NT2/D1 (cell line): ENCODE results near the gene PORCN.
"Not testable (repeated sequence)": the region's sequence is repeated elsewhere in the genome, so short reads cannot be mapped to it uniquely, and the experiment has no call there.

Experiments
- DNase-seq: peaks from one replicate; pipeline ENCODE4 v3.0.0-alpha.2; 2011; ENCODE audit warnings: low read depth, low spot score
- H3K27me3 ChIP-seq: 2 replicates; pipeline ENCODE4 v1.6.0; 2011; ENCODE audit warnings: mild to moderate bottlenecking; ENCODE audit not compliant: insufficient read length, insufficient read depth
- H3K36me3 ChIP-seq: 2 replicates; pipeline ENCODE4 v1.6.1; 2011; ENCODE audit warnings: mild to moderate bottlenecking, low read length, mixed read lengths; ENCODE audit not compliant: insufficient read depth, insufficient read length
- H3K4me1 ChIP-seq: 2 replicates; pipeline ENCODE4 v1.5.1; 2011; ENCODE audit not compliant: insufficient read depth, insufficient read length
- H3K4me3 ChIP-seq: 2 replicates; pipeline ENCODE4 v1.5.1; 2011; ENCODE audit warnings: low read depth; ENCODE audit not compliant: insufficient read length
- H3K9ac ChIP-seq: 2 replicates; pipeline ENCODE4 v1.6.0; 2011; ENCODE audit warnings: low read depth; ENCODE audit not compliant: insufficient read length
- H3K9me3 ChIP-seq: 2 replicates; pipeline ENCODE4 v1.5.1; 2011; ENCODE audit warnings: mild to moderate bottlenecking, low read length; ENCODE audit not compliant: insufficient read depth
- SUZ12 ChIP-seq: IDR thresholded peaks from 2 replicates; pipeline ENCODE4 v1.6.1; 2011; ENCODE audit not compliant: insufficient read length, insufficient read depth; ENCODE audit errors: extremely low read depth
- YY1 ChIP-seq: IDR thresholded peaks from 2 replicates; pipeline ENCODE4 v1.6.1; 2011; ENCODE audit not compliant: insufficient read length, insufficient read depth
- ZNF274 ChIP-seq: IDR thresholded peaks from 2 replicates; pipeline ENCODE4 v1.6.1; 2011; ENCODE audit warnings: mild to moderate bottlenecking, low read depth, low read length

Gene PORCN

DNA sequence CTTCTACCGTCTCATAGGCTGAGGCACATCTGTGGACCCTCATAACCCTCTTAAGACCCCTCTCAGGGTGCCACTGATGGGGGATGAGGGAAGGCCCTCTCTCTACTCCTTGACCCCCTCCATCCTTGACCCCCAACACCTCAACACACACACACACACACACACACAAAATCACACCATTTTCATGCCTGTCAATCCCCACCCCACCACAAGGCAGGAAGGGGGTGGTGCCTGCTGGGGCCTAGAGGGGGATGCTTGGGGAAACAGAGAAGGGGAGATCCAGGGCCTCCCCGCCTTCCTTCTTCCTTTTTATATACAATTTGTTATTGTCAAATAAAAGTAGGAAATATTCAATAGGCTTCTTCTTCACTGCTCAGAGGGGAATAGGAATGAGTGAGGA, 11.7 kb downstream of the PORCN start:
- no peaks in the 10 kb centered on the region for H3K9me3 ChIP-seq
- no peak for DNase-seq
- no peak for TF ChIP-seq YY1
- no peak for TF ChIP-seq SUZ12
- no peak for TF ChIP-seq ZNF274
- H3K36me3 ChIP-seq = peaks cover 20% of the 10 kb centered on the region
- H3K4me1 ChIP-seq = peaks cover 4% of the 10 kb centered on the region
- H3K9ac ChIP-seq = no peak overlapping the region
- no peak overlapping the region for H3K4me3 ChIP-seq
- H3K27me3 ChIP-seq = no peaks in the 10 kb centered on the region

DNA sequence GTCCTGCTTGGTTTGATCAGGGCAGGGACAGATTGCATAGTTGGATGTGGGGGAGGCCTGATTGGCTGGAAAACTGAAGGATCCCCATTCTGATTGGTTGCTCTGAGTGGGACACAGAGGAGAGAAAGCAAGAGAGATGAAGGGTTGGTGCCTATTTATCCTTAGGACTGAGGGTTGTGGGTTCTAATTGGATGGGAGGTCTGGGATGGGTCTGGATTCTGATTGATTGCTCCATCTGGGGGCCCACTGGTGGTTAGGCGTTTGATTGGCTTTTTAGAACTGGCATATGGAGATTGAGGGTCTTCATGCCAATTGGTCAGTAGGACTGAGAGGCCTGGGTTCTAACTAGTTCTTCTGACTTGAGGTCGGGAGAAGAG, 12.2 kb downstream of the PORCN start:
- no peak for DNase-seq
- peaks cover 21% of the 10 kb centered on the region for H3K36me3 ChIP-seq
- TF ChIP-seq YY1 (no peak), SUZ12 (no peak), ZNF274 (no peak)

DNA sequence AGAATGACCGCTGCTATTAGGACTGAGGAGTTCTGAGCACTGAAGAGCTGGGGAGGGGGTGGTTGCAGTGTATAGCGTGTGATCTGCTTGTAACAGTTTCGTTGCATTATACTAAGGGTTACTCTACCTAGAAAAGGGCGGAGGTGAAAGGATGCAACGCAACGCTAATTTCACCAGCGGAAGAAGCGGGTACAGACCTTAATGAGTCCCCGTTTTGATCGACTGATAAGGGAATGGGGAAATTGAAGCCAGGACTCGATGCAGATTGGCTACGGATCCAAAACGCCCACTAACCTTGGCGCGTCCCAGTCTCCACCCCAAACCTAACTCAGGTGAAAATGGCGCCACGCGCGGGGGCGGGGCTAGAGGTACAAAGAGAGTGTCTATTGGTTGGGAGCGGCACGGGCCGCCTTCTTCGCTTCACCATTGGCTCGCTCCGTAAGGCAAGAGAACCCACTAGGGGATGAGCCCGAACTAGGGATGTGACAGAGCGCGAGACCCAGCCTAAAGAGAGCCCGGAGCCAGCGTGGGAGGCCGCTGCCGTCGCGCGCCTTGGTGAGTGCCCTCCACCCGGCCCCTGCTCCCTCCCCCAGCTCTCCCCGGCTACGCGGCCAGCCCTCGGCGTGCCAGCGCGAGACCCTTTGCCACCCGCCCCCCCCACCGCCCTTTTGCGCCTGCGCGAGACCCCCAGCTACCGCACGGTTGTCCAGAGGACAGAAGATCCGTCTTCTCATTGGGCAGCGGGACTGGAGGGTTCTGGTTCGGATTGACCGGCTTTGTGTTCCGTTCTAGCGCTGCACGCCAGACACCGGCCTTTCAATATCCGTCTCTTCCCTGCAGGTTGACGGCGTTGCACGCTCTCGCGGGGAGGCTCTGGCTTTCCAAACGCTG, 12.8 kb downstream of the PORCN start, which contains the start of gene EBP:
EBP (plus strand) TSS at position 456 of the 891 bp plus-strand sequence. CDS start 1,964 bp downstream, outside the sequence.
- peak within 1 kb of the TSS; percentile 89 for H3K4me3 ChIP-seq
- DNase-seq = peak; percentile 86
- H3K36me3 ChIP-seq = peaks cover 26% of the 10 kb centered on the region
- H3K4me1 ChIP-seq = peaks cover 4% of the 10 kb centered on the region
- H3K9ac ChIP-seq = peak within 1 kb of the TSS; percentile 95
- H3K9me3 ChIP-seq = no peaks in the 10 kb centered on the region
- TF ChIP-seq YY1 (peak; percentile 18), SUZ12 (no peak)
- no peaks in the 10 kb centered on the region for H3K27me3 ChIP-seq

More for the DNA sequence above, 12.2 kb downstream of the PORCN start:
- Histone ChIP-seq H3K27me3 (no peaks in the 10 kb centered on the region), H3K4me3 (peak overlapping the region; percentile 42), H3K9me3 (no peaks in the 10 kb centered on the region), H3K4me1 (peaks cover 4% of the 10 kb centered on the region), H3K9ac (peak overlapping the region; percentile 95)

DNA sequence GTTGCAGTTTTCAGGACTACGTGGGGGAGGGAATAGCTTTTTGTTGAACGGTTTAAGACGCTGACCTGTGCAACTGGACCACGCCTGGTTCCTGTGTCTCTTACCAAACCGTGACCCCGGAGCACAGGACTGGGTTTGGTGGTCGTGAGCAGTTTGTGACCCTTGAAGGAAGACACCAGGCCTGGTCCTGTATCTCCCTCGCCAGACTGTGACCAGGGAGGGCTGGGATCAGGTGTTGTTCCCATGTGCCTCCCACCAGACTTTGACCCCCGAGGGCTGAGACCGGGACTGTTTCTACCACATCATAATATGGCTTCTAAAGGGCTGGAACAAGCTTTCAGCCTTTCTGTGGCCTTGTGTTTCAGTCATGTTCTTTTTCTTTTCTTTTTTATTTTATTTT, 13.5 kb downstream of the PORCN start:
- Histone ChIP-seq H3K4me3 (peak overlapping the region; percentile 89), H3K9ac (peak overlapping the region; percentile 95), H3K27me3 (no peaks in the 10 kb centered on the region), H3K36me3 (peaks cover 28% of the 10 kb centered on the region), H3K9me3 (no peaks in the 10 kb centered on the region), H3K4me1 (peaks cover 3% of the 10 kb centered on the region)
- DNase-seq = no peak
- TF ChIP-seq YY1 = no peak
- no peak for TF ChIP-seq ZNF274
- TF ChIP-seq SUZ12 = no peak

DNA sequence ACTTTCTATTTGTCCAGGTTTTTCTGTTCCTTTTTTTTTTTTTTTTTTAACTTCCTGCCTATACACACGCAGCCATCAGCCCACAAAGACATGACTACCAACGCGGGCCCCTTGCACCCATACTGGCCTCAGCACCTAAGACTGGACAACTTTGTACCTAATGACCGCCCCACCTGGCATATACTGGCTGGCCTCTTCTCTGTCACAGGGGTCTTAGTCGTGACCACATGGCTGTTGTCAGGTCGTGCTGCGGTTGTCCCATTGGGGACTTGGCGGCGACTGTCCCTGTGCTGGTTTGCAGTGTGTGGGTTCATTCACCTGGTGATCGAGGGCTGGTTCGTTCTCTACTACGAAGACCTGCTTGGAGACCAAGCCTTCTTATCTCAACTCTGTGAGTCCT, 14.9 kb downstream of the PORCN start:
- H3K36me3 ChIP-seq = peaks cover 42% of the 10 kb centered on the region
- TF ChIP-seq YY1 (no peak), SUZ12 (no peak), ZNF274 (no peak)
- H3K4me1 ChIP-seq = peaks cover 3% of the 10 kb centered on the region

DNA sequence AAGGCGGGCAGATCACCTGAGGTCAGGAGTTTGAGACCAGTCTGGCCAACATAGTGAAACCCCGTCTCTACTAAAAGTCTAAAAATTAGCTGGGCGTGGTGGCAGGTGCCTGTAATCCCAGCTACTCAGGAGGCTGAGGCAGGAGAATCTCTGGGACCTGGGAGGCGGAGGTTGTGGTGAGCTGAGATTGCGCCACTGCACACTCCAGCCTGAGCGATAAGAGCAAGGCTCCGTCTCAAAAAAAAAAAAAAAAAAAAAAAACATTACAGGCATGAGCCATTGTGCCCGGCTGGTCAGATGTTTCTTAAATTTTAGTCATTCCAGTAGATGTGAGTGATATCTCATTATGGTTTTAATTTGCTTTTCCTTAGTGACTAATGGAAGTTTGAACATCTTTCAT, 17.1 kb downstream of the PORCN start:
- H3K4me3 ChIP-seq, H3K9me3 ChIP-seq, DNase-seq, H3K27me3 ChIP-seq, H3K9ac ChIP-seq, H3K4me1 ChIP-seq: not testable (repeated sequence)
- peaks cover 56% of the 10 kb centered on the region for H3K36me3 ChIP-seq

More for the DNA sequence above, 14.9 kb downstream of the PORCN start:
- no peak for DNase-seq
- Histone ChIP-seq H3K4me3 (no peak overlapping the region), H3K27me3 (no peaks in the 10 kb centered on the region), H3K9ac (peak overlapping the region; percentile 56), H3K9me3 (no peaks in the 10 kb centered on the region)

DNA sequence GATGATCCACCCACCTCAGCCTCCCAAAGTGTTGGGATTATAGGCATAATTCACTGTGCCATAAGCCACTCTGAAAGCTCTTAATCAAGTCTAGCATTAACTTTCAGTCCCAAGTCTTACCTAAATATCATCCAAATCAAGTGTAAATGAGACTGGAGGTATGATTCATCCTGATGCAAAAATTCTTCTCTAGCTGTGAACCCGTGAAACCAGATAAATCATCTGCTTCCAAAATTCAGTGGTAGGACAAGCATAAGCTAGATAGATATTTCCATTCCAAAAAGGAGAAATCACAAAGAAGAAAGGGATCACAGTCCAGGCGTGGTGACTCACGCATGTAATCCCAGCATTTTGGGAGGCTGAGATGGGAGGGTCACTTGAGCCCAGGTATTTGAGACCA, 21.9 kb downstream of the PORCN start:
- no peaks in the 10 kb centered on the region for H3K9me3 ChIP-seq
- H3K36me3 ChIP-seq = peaks cover 39% of the 10 kb centered on the region
- TF ChIP-seq ZNF274 = no peak
- DNase-seq = no peak
- H3K4me1 ChIP-seq = no peaks in the 10 kb centered on the region
- no peaks in the 10 kb centered on the region for H3K27me3 ChIP-seq
- H3K4me3 ChIP-seq = no peak overlapping the region
- no peak overlapping the region for H3K9ac ChIP-seq

DNA sequence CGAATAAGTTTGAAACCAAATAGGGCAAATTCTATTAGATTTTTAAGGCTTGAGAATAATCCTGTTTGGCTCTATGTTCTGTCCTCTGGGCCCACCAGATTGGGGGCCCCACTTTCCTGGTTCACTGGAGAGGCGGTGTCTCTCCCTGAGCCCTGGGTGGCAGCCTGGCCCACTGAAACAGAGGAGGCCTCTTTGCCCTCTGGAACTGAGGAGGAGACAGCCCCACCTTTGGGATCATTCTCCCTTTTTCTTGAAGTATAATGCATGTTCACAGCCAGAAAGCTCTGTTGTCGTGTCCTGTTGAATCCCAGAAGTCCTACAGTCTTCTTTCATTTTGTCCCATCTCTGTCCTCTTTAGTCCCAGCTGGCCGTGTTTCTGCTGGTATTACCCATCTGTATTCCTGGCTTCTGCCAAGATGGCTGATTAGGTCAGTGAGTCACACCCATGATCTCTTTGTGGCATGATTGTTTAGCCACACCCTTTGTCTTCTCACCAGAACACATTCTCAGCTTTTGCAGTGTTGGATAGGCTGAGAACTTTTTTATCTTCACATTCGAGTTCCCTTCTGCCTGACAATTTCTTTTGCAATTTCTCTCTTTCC, 22.7 kb downstream of the PORCN start:
- H3K9me3 ChIP-seq = no peaks in the 10 kb centered on the region
- no peaks in the 10 kb centered on the region for H3K4me1 ChIP-seq
- H3K27me3 ChIP-seq = no peaks in the 10 kb centered on the region
- peaks cover 36% of the 10 kb centered on the region for H3K36me3 ChIP-seq
- TF ChIP-seq SUZ12 (no peak), ZNF274 (no peak), YY1 (no peak)
- H3K4me3 ChIP-seq = no peak overlapping the region
- DNase-seq = no peak
- no peak overlapping the region for H3K9ac ChIP-seq
